H1 (cell line): Measurements from ENCODE around the gene GALNT15. TPM values are rescaled to one million over a fixed set of nuclear protein-coding genes. Genes with fewer than 3 reads are reported as not detected.

Experiments used
- ATF2 ChIP-seq: IDR thresholded peaks from 2 replicates; pipeline ENCODE4 v1.6.1; 2012; ENCODE audit warnings: low read length, inconsistent platforms
- CBX5 ChIP-seq: fragments of 300-800, 300-1000 bp; sonication (generic); IDR thresholded peaks from 2 replicates; pipeline ENCODE4 v1.7.1; 2016; ENCODE audit warnings: antibody characterized with exemption, low read length, low read depth
- HDAC2 ChIP-seq, 2 experiments: fragments of 300-600 bp in 1 of 2; sonication (generic) in 1 of 2; IDR thresholded peaks; 2 replicates each; pipeline ENCODE4 v1.6.1; 2011 to 2012; ENCODE audit warnings: low read depth in 2 of 2, low read length in 2 of 2, mild to moderate bottlenecking in 2 of 2, moderate library complexity in 2 of 2, borderline replicate concordance in 1 of 2, inconsistent platforms in 1 of 2
- HDAC6 ChIP-seq: IDR thresholded peaks from one replicate; pipeline ENCODE4 v1.7.1; 2012; ENCODE audit warnings: low read depth, mild to moderate bottlenecking, inconsistent platforms, low read length, moderate library complexity
- SP4 ChIP-seq: IDR thresholded peaks from 2 replicates; pipeline ENCODE4 v1.6.1; 2012; ENCODE audit warnings: low read length, inconsistent platforms
- polyA plus RNA-seq, 7 experiments: library from polyadenylated mRNA; depleted of rRNA in 3 of 7; stranded (reverse) in 5 of 7; unstranded in 2 of 7; fragments of >200 nt in 5 of 7; fragments of 200-250 nt in 2 of 7; gene quantifications; 1 replicate in 5 of 7; 2 replicates in 1 of 7; 4 replicates in 1 of 7; pipeline versions ENCODE4 v1.2.1 to v1.2.3, GENCODE V29; 2011 to 2013; ENCODE audit warnings: missing spikeins in 2 of 7, mixed read lengths in 2 of 7
- total RNA-seq: library from RNA; stranded (reverse); fragmentation: NEBNext Ultra II Directional; extraction: Animal tissue kit (Norgen Biotek cat#: 25700); gene quantifications from 2 replicates; pipeline ENCODE4 v1.2.1, GENCODE V29; 2021

GALNT15 gene
- total and polyA plus RNA-seq, 2 of the 8 experiments (the other 6 are each of a cell fraction or from before 2014, with no cell fraction given), result 0.02 TPM; not detected in 1

- TF ChIP-seq HDAC2 (IDR thresholded peaks at IDR 0.05; ENCODE audit: borderline replicate concordance in 1 of 2, low read depth in 2 of 2, low read length in 2 of 2) (no peak), CBX5 (no peak), SP4 (no peak), ATF2 (no peak), HDAC6 (no peak)
These were observed 103.0 kb downstream of the GALNT15 start (continued) for GRCh38 chr3:16277471-16277870.
